Caco-2 (cell line): ENCODE measurements around the gene GOLGA6L2. TPM values are rescaled to one million over a fixed set of nuclear protein-coding genes. Genes with fewer than 3 reads are reported as not detected.

Experiments
- BruUV-seq: library from RNA; stranded (reverse); fragments of 400-500 nt; replicated peaks from 2 replicates; lab custom pipeline; 2021; lab: Mats Ljungman, UMichigan
- CTCF ChIA-PET: fragments of 300-600 bp; sonication (Branson Sonifier 250); formaldehyde crosslinking; loops from one replicate; lab custom pipeline; 2022; ENCODE audit warnings: antibody characterized with exemption; lab: Charles Lee
- POLR2A ChIA-PET: fragments of 300-600 bp; sonication (Branson Sonifier 250); formaldehyde crosslinking; loops from one replicate; lab custom pipeline; 2022; ENCODE audit warnings: antibody characterized with exemption; lab: Charles Lee
- DNase-seq, 2 experiments: peaks; one replicate each; pipeline versions ENCODE4 v3.0.0 to v3.0.0-alpha.2; 2020 to 2022
- H3K27me3 ChIP-seq: replicated peaks from 2 replicates; pipeline ENCODE4 v1.6.0; 2011; ENCODE audit warnings: low read length; ENCODE audit not compliant: control insufficient read depth, insufficient read depth
- H3K36me3 ChIP-seq: 2 replicates; pipeline ENCODE4 v1.5.1; 2011; ENCODE audit warnings: low read length; ENCODE audit not compliant: control insufficient read depth, insufficient read depth
- H3K4me1 ChIP-seq: fragments of 250-450 bp; sonication (Bioruptor Pico); 2 replicates; pipeline ENCODE4 v1.5.1; 2020; ENCODE audit warnings: mild to moderate bottlenecking
- H3K4me3 ChIP-seq: 2 replicates; pipeline ENCODE4 v1.5.1; 2011; ENCODE audit warnings: low read depth, mild to moderate bottlenecking, control low read depth, low read length
- H3K9me3 ChIP-seq: fragments of 250-450 bp; sonication (Bioruptor Pico); 2 replicates; pipeline ENCODE4 v1.5.1; 2020; ENCODE audit warnings: mild to moderate bottlenecking, moderate library complexity
- H3K27ac Mint-ChIP-seq: one replicate; pipeline ENCODE4 v1.8.0; 2022; ENCODE audit warnings: mixed read lengths; ENCODE audit not compliant: unreplicated experiment
- H3K27me3 Mint-ChIP-seq: one replicate; pipeline ENCODE4 v1.8.0; 2022; ENCODE audit warnings: mixed read lengths; ENCODE audit not compliant: insufficient read depth, unreplicated experiment
- H3K36me3 Mint-ChIP-seq: one replicate; pipeline ENCODE4 v1.8.0; 2022; ENCODE audit warnings: mild to moderate bottlenecking, mixed read lengths; ENCODE audit not compliant: insufficient read depth, unreplicated experiment
- H3K4me1 Mint-ChIP-seq: one replicate; pipeline ENCODE4 v1.8.0; 2022; ENCODE audit warnings: low read depth, mixed read lengths; ENCODE audit not compliant: unreplicated experiment
- H3K4me3 Mint-ChIP-seq: one replicate; pipeline ENCODE4 v1.8.0; 2022; ENCODE audit warnings: mild to moderate bottlenecking, moderate library complexity, mixed read lengths; ENCODE audit not compliant: unreplicated experiment
- H3K9me3 Mint-ChIP-seq: one replicate; pipeline ENCODE4 v1.8.0; 2022; ENCODE audit warnings: mixed read lengths; ENCODE audit not compliant: unreplicated experiment
- intact Hi-C: fragments of 100-400 bp; cut with micrococcal nuclease; formaldehyde crosslinking; loops from one replicate; pipeline ENCODE4 v1.10.0; 2022; ENCODE audit not compliant: unreplicated experiment
- total RNA-seq: library from RNA; stranded (reverse); gene quantifications from 2 replicates; pipeline ENCODE4 v1.2.3, GENCODE V29; 2022
- TF ChIP-seq, protein P1 (sequence below), 2 experiments: fragments of 200-600 bp in 1 of 2; IDR thresholded peaks; 1 replicate in 1 of 2; 2 replicates in 1 of 2; pipeline versions ENCODE4 v1.5.1 to v1.8.0; 2011 to 2022; ENCODE audit warnings: antibody characterized with exemption in 1 of 2, control low read depth in 1 of 2, inconsistent platforms in 1 of 2, low read depth in 1 of 2, low read length in 1 of 2, mild to moderate bottlenecking in 1 of 2, moderate library complexity in 1 of 2; ENCODE audit not compliant: insufficient read depth in 1 of 2, severe bottlenecking in 1 of 2, unreplicated experiment in 1 of 2

Gene GOLGA6L2
- total RNA-seq, 1 experiment from 2014 or later, result not detected

DNA sequence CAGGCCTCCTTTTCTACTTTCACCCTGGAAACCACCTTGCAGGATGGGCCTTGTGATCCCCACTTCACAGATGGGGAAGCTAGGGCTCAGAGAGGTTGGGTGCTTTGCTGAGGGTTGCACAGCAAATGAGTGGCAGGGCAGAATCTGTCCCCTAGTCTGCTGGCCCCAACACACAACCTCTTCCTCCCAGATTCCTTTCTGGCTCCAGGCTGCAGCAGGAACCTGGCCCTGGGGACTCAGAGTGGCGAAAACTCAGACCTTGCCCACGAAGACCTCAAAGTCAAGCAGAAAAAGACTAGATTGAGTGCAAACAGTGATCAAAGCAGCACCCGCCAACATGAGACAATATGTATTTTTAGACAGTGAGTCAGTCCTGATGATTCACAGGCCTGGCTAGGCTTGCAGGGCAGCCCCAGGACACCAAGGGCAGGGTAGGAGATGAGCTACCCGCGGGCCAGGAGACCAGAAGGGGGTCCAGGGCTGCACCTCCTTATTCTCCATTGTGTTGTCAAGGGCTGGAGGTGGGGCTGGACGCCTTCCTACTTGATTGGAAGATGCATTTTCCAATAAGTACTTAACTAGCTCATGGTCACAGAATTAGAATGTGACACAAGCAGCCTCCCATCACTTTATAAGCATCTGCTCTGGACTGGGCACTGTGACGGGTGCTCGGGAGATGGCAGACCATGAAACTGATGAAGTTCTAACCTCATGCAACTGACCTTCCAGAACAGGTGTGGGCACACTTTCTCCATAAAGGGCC, 23.9 kb downstream of the GOLGA6L2 start:
- Histone ChIP-seq H3K27me3 (no peaks in the 10 kb centered on the region), H3K4me1 (no peaks in the 10 kb centered on the region), H3K36me3 (no peaks in the 10 kb centered on the region), H3K4me3 (no peak overlapping the region), H3K9me3 (no peaks in the 10 kb centered on the region)
- Mint-ChIP-seq H3K4me1 (no peaks in the 10 kb centered on the region), H3K4me3 (no peak overlapping the region), H3K9me3 (no peaks in the 10 kb centered on the region), H3K27me3 (no peaks in the 10 kb centered on the region), H3K27ac (peak overlapping the region; percentile 75), H3K36me3 (no peaks in the 10 kb centered on the region)
- no TSS peak for BruUV-seq
- ChIA-PET POLR2A (no interaction called here), CTCF (no interaction called here)
- TF ChIP-seq, protein P1, sequence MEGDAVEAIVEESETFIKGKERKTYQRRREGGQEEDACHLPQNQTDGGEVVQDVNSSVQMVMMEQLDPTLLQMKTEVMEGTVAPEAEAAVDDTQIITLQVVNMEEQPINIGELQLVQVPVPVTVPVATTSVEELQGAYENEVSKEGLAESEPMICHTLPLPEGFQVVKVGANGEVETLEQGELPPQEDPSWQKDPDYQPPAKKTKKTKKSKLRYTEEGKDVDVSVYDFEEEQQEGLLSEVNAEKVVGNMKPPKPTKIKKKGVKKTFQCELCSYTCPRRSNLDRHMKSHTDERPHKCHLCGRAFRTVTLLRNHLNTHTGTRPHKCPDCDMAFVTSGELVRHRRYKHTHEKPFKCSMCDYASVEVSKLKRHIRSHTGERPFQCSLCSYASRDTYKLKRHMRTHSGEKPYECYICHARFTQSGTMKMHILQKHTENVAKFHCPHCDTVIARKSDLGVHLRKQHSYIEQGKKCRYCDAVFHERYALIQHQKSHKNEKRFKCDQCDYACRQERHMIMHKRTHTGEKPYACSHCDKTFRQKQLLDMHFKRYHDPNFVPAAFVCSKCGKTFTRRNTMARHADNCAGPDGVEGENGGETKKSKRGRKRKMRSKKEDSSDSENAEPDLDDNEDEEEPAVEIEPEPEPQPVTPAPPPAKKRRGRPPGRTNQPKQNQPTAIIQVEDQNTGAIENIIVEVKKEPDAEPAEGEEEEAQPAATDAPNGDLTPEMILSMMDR (IDR thresholded peaks at IDR 0.05; ENCODE audit: insufficient read depth in 1 of 2, low read depth in 1 of 2, low read length in 1 of 2, severe bottlenecking in 1 of 2, unreplicated experiment in 1 of 2), result no peak
- intact Hi-C loops, result no loop called here
- peak in 1 of 2 experiments; percentile 41 for DNase-seq

DNA sequence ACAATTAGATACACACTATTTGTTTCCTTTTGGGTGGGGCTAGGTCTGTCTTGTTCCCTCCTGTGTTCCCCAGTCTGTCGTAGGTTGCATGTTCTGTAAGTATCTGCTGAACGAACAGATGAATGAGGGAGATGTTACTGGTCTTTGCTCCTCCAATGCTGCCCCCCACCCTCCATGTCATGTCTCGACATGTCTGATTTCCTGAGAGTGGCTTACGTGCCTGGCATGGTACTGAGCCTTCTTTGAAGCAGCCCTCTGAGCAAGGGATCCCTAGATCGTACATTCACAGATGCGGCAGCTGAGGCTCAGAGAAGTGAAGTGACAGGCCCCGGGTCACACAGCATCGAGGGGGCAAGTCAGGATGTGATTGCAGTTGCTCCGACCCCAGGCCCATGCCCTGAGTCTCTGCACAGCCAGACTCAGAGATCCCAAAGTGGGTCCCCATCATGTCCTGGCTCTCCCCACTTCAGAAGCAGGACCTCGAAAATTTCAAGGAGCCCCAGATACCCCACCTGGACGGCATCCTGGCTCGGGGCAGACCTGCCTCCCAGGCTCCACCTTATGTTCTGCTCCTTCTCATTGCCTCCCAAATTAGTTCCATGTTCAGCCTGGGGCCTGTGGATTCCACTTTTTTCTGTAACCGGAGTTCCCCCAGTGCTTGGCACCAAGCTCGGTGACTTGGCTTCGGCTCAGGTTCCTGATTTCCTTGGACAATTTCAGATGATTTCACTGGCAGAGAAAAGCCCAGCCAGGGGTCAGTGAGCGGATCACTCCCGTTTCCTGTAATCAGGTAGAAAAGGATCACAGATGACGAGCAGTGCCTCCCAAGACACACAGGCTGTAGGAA, 24.7 kb downstream of the GOLGA6L2 start:
- ChIA-PET POLR2A (no interaction called here), CTCF (no interaction called here)
- Mint-ChIP-seq H3K27ac (peak overlapping the region; percentile 75), H3K27me3 (no peaks in the 10 kb centered on the region), H3K9me3 (no peaks in the 10 kb centered on the region), H3K4me1 (no peaks in the 10 kb centered on the region), H3K36me3 (no peaks in the 10 kb centered on the region), H3K4me3 (no peak overlapping the region)
- Histone ChIP-seq H3K36me3 (no peaks in the 10 kb centered on the region), H3K27me3 (no peaks in the 10 kb centered on the region), H3K9me3 (no peaks in the 10 kb centered on the region), H3K4me1 (no peaks in the 10 kb centered on the region), H3K4me3 (no peak overlapping the region)
- TF ChIP-seq, protein P1 (IDR thresholded peaks at IDR 0.05; ENCODE audit: insufficient read depth in 1 of 2, low read depth in 1 of 2, low read length in 1 of 2, severe bottlenecking in 1 of 2, unreplicated experiment in 1 of 2), result no peak
- intact Hi-C loops, result no loop called here
- BruUV-seq, result no TSS peak
- DNase-seq, result peak in 1 of 2 experiments; percentile 20

- H3K36me3 ChIP-seq, result no peaks in the 10 kb centered on the region
- DNase-seq, result peak in 1 of 2 experiments; percentile 28
- ChIA-PET CTCF (no interaction called here), POLR2A (no interaction called here)
- Mint-ChIP-seq H3K4me3 (no peak overlapping the region), H3K36me3 (no peaks in the 10 kb centered on the region), H3K4me1 (no peaks in the 10 kb centered on the region), H3K27me3 (no peaks in the 10 kb centered on the region), H3K27ac (no peak overlapping the region), H3K9me3 (no peaks in the 10 kb centered on the region)
- intact Hi-C loops, result no loop called here
- H3K27me3 ChIP-seq, result no peaks in the 10 kb centered on the region
- no peaks in the 10 kb centered on the region for H3K4me1 ChIP-seq
- no peaks in the 10 kb centered on the region for H3K9me3 ChIP-seq
- TF ChIP-seq, protein P1 (IDR thresholded peaks at IDR 0.05; ENCODE audit: insufficient read depth in 1 of 2, low read depth in 1 of 2, low read length in 1 of 2, severe bottlenecking in 1 of 2, unreplicated experiment in 1 of 2), result no peak
- no peak overlapping the region for H3K4me3 ChIP-seq
- BruUV-seq, result no TSS peak
These were observed 26.1 kb downstream of the GOLGA6L2 start for GRCh38 chr15:23420806-23421575.
